IPS DF 6.9 (cell line): ENCODE measurements around the gene PRKCE.

ENCODE experiments used
- DNase-seq: peaks from one replicate; pipeline ENCODE4 v3.0.0-alpha.2; 2013; ENCODE audit warnings: low read depth, low spot score
- H3K27ac ChIP-seq: one replicate; pipeline ENCODE4 v1.5.1; 2013; ENCODE audit warnings: low read length, control low read depth
- H3K27me3 ChIP-seq: 2 replicates; pipeline ENCODE4 v1.6.1; 2013; ENCODE audit warnings: mild to moderate bottlenecking, low read length; ENCODE audit not compliant: control insufficient read depth, insufficient read depth
- H3K36me3 ChIP-seq: 2 replicates; pipeline ENCODE4 v1.6.1; 2013; ENCODE audit warnings: low read length; ENCODE audit not compliant: control insufficient read depth, insufficient read depth
- H3K4me1 ChIP-seq: 2 replicates; pipeline ENCODE4 v1.6.1; 2013; ENCODE audit warnings: low read length; ENCODE audit not compliant: control insufficient read depth, insufficient read depth
- H3K4me3 ChIP-seq: 2 replicates; pipeline ENCODE4 v1.5.1; 2013; ENCODE audit warnings: mild to moderate bottlenecking, low read length
- H3K9me3 ChIP-seq: 2 replicates; pipeline ENCODE4 v1.6.1; 2013; ENCODE audit warnings: low read length, inconsistent platforms; ENCODE audit not compliant: control insufficient read depth, insufficient read depth
- WGBS: extraction: QIAGEN DNeasy Blood & Tissue Kit; methylation state at CpG from one replicate; pipeline ENCODE4 v1.1.7; 2013; ENCODE audit warnings: mixed read lengths, missing lambda C conversion rate; ENCODE audit not compliant: insufficient read length, insufficient coverage; 5-methylcytosine and 5-hydroxymethylcytosine counted together

Gene PRKCE

DNA sequence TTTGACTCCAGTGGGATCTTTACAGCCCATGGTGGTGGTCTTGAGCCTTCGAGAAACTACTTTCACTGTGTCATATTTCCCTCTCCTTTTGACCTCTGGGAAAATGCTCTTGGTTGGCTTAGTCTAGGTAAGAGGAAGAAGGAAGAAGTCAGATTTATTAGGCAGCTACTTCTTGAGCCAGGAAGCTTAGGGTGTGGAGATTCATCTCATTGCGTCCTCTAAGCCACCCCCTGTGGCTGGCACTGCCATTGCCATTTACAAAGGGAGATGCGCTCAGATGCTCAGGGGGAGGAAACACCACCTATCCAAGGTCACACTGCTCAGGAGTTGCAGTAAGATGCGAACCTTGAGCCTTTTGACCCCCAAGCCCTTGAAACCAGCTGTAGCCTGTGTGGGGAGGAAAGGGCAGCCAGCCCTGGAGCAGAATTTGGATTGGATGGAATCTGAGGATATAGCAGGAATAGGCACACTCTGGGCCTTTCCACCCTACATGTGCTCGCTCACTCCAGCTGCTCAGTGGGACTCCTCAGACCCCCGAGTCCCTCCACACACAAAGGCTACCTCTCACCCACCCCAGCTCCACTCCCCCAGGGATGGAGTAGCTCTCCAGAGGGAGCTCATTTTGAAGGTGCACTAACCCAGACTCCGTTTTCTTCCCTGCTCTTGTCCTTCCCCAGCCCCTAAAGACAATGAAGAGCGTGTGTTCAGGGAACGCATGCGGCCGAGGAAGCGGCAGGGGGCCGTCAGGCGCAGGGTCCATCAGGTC, 324.5 kb downstream of the PRKCE start:
- H3K27me3 ChIP-seq, result no peaks in the 10 kb centered on the region
- H3K4me1 ChIP-seq, result no peaks in the 10 kb centered on the region
- WGBS, result no CpG with 5 or more reads among the region's 14 CpGs

DNA sequence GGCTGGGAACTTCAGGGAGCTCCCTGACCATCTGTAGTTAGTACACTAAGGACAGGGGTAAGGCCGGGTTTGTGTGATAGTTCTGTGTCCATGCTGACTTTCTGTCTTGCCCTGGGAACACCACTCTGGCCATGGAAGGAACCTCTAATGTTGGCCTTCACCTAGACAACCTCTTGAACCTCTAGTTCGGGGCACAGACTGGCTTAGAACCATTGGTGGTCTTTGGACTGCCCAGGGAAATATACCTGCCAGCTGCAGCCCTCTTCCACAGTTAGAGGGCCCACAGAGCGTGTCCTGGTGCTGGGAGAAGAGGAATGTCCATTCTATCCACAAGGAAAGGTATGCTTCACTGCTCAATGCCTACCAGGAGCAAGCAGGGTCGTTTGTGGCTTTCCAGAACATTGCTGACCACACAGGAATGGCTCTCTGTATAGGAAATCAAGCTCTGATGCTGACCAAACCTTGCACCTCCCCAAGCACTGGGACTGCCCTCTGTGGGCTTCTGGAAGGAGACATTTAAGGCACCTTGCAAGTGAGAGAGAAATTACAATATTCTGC, 326.9 kb downstream of the PRKCE start:
- no peaks in the 10 kb centered on the region for H3K9me3 ChIP-seq
- no CpG with 5 or more reads among the region's 4 CpGs for WGBS
- H3K27me3 ChIP-seq, result no peaks in the 10 kb centered on the region
- no peaks in the 10 kb centered on the region for H3K36me3 ChIP-seq
- H3K4me1 ChIP-seq, result no peaks in the 10 kb centered on the region
- DNase-seq, result no peak
- no peak overlapping the region for H3K4me3 ChIP-seq
- no peak overlapping the region for H3K27ac ChIP-seq

More for the DNA sequence above, 324.5 kb downstream of the PRKCE start:
- H3K4me3 ChIP-seq, result no peak overlapping the region
- H3K27ac ChIP-seq, result no peak overlapping the region
- H3K36me3 ChIP-seq, result no peaks in the 10 kb centered on the region
- no peaks in the 10 kb centered on the region for H3K9me3 ChIP-seq
- no peak for DNase-seq

DNA sequence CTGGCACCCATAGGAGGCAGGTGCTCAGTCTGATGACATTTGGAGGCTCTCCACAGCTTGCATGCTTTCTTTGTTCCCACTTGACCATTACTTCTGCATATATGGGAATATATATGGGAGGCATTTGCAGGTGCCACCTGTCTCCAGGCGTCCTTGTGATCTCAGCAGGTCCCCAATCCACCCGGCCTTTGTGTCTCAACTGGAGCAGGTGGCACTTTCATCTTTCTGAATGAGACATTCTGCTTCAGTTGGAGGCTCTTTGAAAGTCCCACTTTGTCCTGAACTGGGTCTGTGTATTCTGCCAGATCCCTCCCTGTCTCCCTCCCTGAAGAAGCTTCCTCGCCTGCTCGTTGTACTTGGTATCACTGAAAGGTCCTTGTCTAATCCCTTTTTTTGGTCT, 327.6 kb downstream of the PRKCE start:
- H3K36me3 ChIP-seq, result no peaks in the 10 kb centered on the region
- H3K4me1 ChIP-seq, result no peaks in the 10 kb centered on the region
- H3K4me3 ChIP-seq, result no peak overlapping the region
- DNase-seq, result no peak
- no peaks in the 10 kb centered on the region for H3K27me3 ChIP-seq
- WGBS, result no CpG with 5 or more reads among the region's 4 CpGs
- no peaks in the 10 kb centered on the region for H3K9me3 ChIP-seq
- H3K27ac ChIP-seq, result no peak overlapping the region

DNA sequence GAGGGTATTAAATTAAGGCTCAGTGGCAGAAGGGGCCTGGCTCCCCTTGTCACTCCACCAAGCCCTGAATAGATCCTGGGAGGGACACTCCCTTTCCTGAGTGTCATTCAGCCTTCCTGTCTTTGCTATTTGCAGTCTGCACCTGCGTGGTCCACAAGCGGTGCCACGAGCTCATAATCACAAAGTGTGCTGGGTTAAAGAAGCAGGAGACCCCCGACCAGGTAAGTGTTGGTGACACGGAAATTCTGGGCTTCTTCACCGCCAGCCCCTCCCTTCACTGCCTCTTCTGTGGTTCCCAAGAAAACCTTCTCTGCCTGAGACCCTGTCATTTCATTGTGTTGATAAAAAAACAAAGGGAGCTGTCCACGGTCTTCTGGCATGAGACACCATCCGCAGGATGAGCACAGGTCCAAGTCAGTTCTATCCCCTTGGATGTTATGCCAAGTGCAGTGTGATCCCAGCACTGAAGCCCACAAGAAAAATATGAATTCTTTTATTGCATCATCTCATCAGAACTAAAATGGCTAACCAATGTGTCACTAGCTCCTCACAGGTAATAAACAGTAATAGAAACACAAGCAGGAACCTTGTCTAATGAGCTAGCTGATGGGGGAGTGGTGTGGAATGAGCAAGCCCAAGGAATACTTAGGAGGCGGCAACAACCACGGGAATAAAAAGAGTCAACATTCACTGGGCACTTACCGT, 328.8 kb downstream of the PRKCE start:
- no CpG with 5 or more reads among the region's 11 CpGs for WGBS
- Histone ChIP-seq H3K9me3 (no peaks in the 10 kb centered on the region), H3K4me3 (no peak overlapping the region), H3K27me3 (no peaks in the 10 kb centered on the region), H3K36me3 (no peaks in the 10 kb centered on the region), H3K27ac (no peak overlapping the region), H3K4me1 (no peaks in the 10 kb centered on the region)
- no peak for DNase-seq

DNA sequence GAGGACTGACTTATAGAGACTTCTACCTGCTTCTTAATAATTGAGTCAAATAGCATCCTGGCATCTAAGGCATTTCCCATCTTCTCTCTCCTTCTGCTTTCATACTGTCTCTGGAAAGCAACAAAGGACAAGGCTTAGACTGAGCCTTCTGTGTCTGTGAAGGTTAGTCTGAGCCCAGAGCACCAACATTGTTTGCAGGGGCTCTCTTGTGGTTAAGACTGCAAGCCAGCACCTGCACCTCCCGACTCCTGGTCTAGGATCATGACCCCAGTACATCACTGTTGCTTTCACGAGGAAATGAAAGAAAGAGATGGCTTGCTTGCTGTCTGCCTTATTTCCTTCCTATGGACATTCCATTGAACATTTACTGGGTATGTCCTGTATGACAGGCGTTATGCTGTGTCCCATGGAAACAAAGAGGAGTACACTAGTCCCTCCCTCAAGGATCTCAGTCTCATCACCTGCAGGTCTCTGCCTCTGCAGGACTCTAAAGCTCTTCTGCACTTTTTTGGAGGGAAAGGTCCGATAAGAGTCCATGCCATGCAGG, 330.0 kb downstream of the PRKCE start:
- no CpG with 5 or more reads among the region's 4 CpGs for WGBS
- Histone ChIP-seq H3K27me3 (no peaks in the 10 kb centered on the region), H3K36me3 (no peaks in the 10 kb centered on the region), H3K4me1 (no peaks in the 10 kb centered on the region), H3K9me3 (no peaks in the 10 kb centered on the region), H3K27ac (no peak overlapping the region), H3K4me3 (no peak overlapping the region)
- DNase-seq, result no peak

DNA sequence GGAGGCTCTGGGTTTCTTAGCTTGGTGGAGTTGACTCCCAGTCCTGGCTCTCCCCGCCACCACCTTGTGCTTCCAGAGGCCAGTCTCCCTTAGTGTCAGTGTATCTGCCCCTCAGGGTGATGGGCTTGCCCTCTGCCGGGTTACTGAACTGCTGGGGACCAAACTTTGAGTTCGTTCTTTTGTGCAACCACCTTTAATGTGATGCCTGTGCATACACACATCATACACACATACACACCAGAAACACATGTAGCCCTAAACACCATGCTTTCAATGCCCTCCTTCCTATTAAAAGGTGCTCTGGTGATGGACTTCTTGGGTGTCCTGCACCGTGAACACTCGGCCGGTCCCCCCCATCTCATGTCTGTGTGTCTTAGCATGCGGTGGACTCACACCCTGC, 330.6 kb downstream of the PRKCE start:
- no peaks in the 10 kb centered on the region for H3K27me3 ChIP-seq
- H3K9me3 ChIP-seq, result no peaks in the 10 kb centered on the region
- WGBS, result no CpG with 5 or more reads among the region's 7 CpGs
- no peak overlapping the region for H3K27ac ChIP-seq
- no peak overlapping the region for H3K4me3 ChIP-seq
- DNase-seq, result no peak
- H3K36me3 ChIP-seq, result no peaks in the 10 kb centered on the region
- H3K4me1 ChIP-seq, result no peaks in the 10 kb centered on the region

DNA sequence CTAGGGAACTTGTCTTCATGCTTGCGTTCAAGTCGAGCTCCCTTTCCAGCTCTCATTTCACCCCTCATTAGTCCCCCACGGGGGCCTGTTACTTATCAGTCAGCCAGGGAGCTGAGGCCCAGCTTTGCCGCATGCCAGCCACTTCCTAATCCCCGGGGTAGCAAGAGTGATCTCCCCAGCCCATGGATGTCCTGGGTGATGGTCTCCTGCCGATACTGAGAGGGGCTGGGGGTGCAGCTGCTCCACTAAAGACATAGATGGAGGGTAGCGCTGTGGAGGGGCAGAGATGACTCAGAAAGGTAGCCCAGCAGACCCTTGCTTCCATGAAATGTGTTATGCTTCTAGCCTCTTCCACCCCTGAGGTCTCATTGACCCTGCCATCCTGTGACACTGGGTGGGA, 331.7 kb downstream of the PRKCE start:
- no peaks in the 10 kb centered on the region for H3K27me3 ChIP-seq
- no peak overlapping the region for H3K27ac ChIP-seq
- no peaks in the 10 kb centered on the region for H3K9me3 ChIP-seq
- no CpG with 5 or more reads among the region's 7 CpGs for WGBS
- DNase-seq, result no peak
- H3K4me3 ChIP-seq, result no peak overlapping the region
- no peaks in the 10 kb centered on the region for H3K4me1 ChIP-seq
- H3K36me3 ChIP-seq, result no peaks in the 10 kb centered on the region

DNA sequence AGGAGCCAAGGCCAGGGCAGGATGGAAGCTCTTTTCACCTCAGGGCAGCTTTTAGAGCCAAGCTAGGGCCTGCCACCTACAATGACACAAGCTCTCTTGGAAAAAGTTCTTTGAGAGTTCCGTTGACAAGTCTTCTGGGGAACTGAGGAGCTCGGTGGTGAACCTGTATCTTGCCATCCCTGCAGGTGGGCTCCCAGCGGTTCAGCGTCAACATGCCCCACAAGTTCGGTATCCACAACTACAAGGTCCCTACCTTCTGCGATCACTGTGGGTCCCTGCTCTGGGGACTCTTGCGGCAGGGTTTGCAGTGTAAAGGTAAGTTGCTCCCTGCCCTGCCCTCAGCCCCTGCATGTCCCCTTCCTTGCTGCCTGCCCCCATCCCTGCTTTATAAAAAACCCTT, 332.9 kb downstream of the PRKCE start:
- no peak for DNase-seq
- no peaks in the 10 kb centered on the region for H3K9me3 ChIP-seq
- H3K4me3 ChIP-seq, result no peak overlapping the region
- no peaks in the 10 kb centered on the region for H3K4me1 ChIP-seq
- H3K36me3 ChIP-seq, result no peaks in the 10 kb centered on the region
- H3K27me3 ChIP-seq, result no peaks in the 10 kb centered on the region
- no CpG with 5 or more reads among the region's 7 CpGs for WGBS
- no peak overlapping the region for H3K27ac ChIP-seq

DNA sequence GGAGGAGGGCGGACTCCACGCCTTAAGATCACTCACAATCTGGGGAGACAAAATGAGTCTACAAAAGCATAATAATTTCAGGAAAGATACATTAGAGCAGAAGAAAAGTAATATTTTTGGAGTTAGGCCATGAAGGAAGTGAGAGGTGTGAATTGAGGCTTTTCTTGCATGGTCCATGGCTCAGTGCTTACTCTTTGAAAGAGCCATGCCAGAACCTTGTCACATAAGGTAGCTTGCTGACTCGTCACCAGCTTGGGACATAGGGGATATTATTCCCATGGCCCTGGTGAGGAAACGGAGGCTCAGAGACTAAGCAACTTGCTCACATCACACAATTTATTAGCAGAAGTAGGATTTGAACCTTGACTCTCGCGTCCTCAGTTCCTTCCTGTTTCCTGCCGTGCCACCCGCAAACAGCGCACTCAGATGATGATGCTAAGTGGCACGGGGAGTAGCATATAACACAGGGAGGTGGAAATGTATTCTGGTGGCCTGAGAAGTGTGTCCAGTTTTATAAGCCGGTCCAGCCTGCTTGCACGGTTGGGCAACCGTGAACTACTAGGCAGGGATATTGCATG, 333.5 kb downstream of the PRKCE start:
- H3K4me3 ChIP-seq, result no peak overlapping the region
- H3K27ac ChIP-seq, result no peak overlapping the region
- no peak for DNase-seq
- no peaks in the 10 kb centered on the region for H3K36me3 ChIP-seq
- no peaks in the 10 kb centered on the region for H3K27me3 ChIP-seq
- no peaks in the 10 kb centered on the region for H3K9me3 ChIP-seq
- H3K4me1 ChIP-seq, result no peaks in the 10 kb centered on the region
- no CpG with 5 or more reads among the region's 13 CpGs for WGBS

DNA sequence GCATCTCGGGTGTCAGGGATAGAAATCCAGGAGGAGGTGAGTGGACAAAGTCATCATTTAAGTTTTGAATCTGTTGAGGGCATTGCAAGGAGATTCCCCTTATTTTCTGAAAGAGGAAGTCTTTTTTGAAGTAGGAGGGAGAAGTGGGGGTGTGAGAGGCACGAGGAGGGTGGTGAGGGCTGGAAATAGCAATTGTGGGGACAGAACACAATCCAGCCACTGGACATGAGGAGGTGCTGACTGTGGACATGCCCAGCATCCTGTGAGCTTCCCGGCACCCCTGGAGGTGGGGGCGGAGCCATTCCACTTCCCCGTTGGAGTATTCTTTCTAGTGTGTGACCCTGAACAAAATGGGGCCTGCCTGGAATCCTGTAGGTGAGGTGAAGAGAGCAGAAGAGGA, 335.0 kb downstream of the PRKCE start:
- H3K27me3 ChIP-seq, result no peaks in the 10 kb centered on the region
- H3K4me1 ChIP-seq, result no peaks in the 10 kb centered on the region
- H3K4me3 ChIP-seq, result no peak overlapping the region
- WGBS, result no CpG with 5 or more reads among the region's 5 CpGs
- H3K36me3 ChIP-seq, result no peaks in the 10 kb centered on the region
- no peak for DNase-seq
- no peaks in the 10 kb centered on the region for H3K9me3 ChIP-seq
- no peak overlapping the region for H3K27ac ChIP-seq
